Calu3 (cell line): Measurements from ENCODE around the gene DDX55. TPM values are rescaled to one million over a fixed set of nuclear protein-coding genes. Genes with fewer than 3 reads are reported as not detected.

ENCODE experiments used
- BruUV-seq: library from RNA; stranded (reverse); fragments of 400-500 nt; replicated peaks from 2 replicates; lab custom pipeline; 2021; lab: Mats Ljungman, UMichigan
- CTCF ChIA-PET: fragments of 300-600 bp; sonication (Branson Sonifier 250); formaldehyde crosslinking; loops from one replicate; lab custom pipeline; 2022; ENCODE audit warnings: antibody characterized with exemption; lab: Charles Lee
- DNase-seq: peaks from one replicate; pipeline ENCODE4 v3.0.0; 2022
- H3K27ac Mint-ChIP-seq: one replicate; pipeline ENCODE4 v1.8.0; 2022; ENCODE audit warnings: mixed read lengths; ENCODE audit not compliant: unreplicated experiment
- H3K27me3 Mint-ChIP-seq: one replicate; pipeline ENCODE4 v1.8.0; 2022; ENCODE audit warnings: mixed read lengths; ENCODE audit not compliant: unreplicated experiment
- H3K36me3 Mint-ChIP-seq: one replicate; pipeline ENCODE4 v1.8.0; 2022; ENCODE audit warnings: mild to moderate bottlenecking, moderate library complexity, mixed read lengths; ENCODE audit not compliant: insufficient read depth, unreplicated experiment
- H3K4me1 Mint-ChIP-seq: one replicate; pipeline ENCODE4 v1.8.0; 2022; ENCODE audit warnings: mild to moderate bottlenecking, low read depth, mixed read lengths; ENCODE audit not compliant: unreplicated experiment
- H3K4me3 Mint-ChIP-seq: one replicate; pipeline ENCODE4 v1.8.0; 2022; ENCODE audit warnings: mild to moderate bottlenecking, low read depth, moderate library complexity, mixed read lengths; ENCODE audit not compliant: unreplicated experiment
- H3K9me3 Mint-ChIP-seq: one replicate; pipeline ENCODE4 v1.8.0; 2022; ENCODE audit warnings: low read depth, mixed read lengths; ENCODE audit not compliant: unreplicated experiment
- CTCF ChIP-seq: fragments of 200-600 bp; IDR thresholded peaks from one replicate; pipeline ENCODE4 v1.8.0; 2022; ENCODE audit warnings: antibody characterized with exemption; ENCODE audit not compliant: unreplicated experiment
- intact Hi-C: fragments of 100-400 bp; cut with micrococcal nuclease; formaldehyde crosslinking; loops from one replicate; pipeline ENCODE4 v1.10.0; 2022; ENCODE audit not compliant: unreplicated experiment
- total RNA-seq: library from RNA; stranded (reverse); gene quantifications from 2 replicates; pipeline ENCODE4 v1.2.3, GENCODE V29; 2022

Gene DDX55
- total RNA-seq, 1 experiment from 2014 or later, result 52.7 TPM

GRCh38 chr12:123645380-123645779, 43.5 kb downstream of the DDX55 start:
- Mint-ChIP-seq H3K36me3 (peaks cover 66% of the 10 kb centered on the region), H3K4me1 (no peaks in the 10 kb centered on the region), H3K27me3 (no peaks in the 10 kb centered on the region), H3K27ac (no peak overlapping the region), H3K4me3 (no peak overlapping the region), H3K9me3 (no peaks in the 10 kb centered on the region)
- no TSS peak for BruUV-seq
- intact Hi-C loops, result no loop called here
- no peak for DNase-seq
- CTCF ChIA-PET, result no interaction called here
- no peak for TF ChIP-seq CTCF

- intact Hi-C loops, result no loop called here
- peaks cover 61% of the 10 kb centered on the region for H3K36me3 Mint-ChIP-seq
- no peak overlapping the region for H3K27ac Mint-ChIP-seq
- H3K4me1 Mint-ChIP-seq, result no peaks in the 10 kb centered on the region
- no TSS peak for BruUV-seq
- H3K9me3 Mint-ChIP-seq, result no peaks in the 10 kb centered on the region
- CTCF ChIA-PET, result no interaction called here
- no peak for DNase-seq
- no peak for TF ChIP-seq CTCF
- H3K4me3 Mint-ChIP-seq, result no peak overlapping the region
- H3K27me3 Mint-ChIP-seq, result no peaks in the 10 kb centered on the region
Measured at GRCh38 chr12:123645878-123646277, 44.0 kb downstream of the DDX55 start.

- BruUV-seq, result no TSS peak
- Mint-ChIP-seq H3K9me3 (no peaks in the 10 kb centered on the region), H3K36me3 (peaks cover 64% of the 10 kb centered on the region)
Measured at GRCh38 chr12:123648401-123648800, 46.5 kb downstream of the DDX55 start.

GRCh38 chr12:123654129-123654701, 52.3 kb downstream of the DDX55 start:
- Mint-ChIP-seq H3K36me3 (peaks cover 28% of the 10 kb centered on the region), H3K4me3 (no peak overlapping the region), H3K4me1 (no peaks in the 10 kb centered on the region), H3K27me3 (no peaks in the 10 kb centered on the region), H3K27ac (no peak overlapping the region), H3K9me3 (no peaks in the 10 kb centered on the region)
- intact Hi-C loops, result no loop called here
- CTCF ChIA-PET, result no interaction called here
- TF ChIP-seq CTCF, result no peak
- no peak for DNase-seq
- no TSS peak for BruUV-seq

More at GRCh38 chr12:123648401-123648800, 46.5 kb downstream of the DDX55 start:
- CTCF ChIA-PET, result no interaction called here
- no peak for DNase-seq
- Mint-ChIP-seq H3K27ac (no peak overlapping the region), H3K4me3 (no peak overlapping the region), H3K27me3 (no peaks in the 10 kb centered on the region), H3K4me1 (no peaks in the 10 kb centered on the region)
- intact Hi-C loops, result no loop called here
- no peak for TF ChIP-seq CTCF
